Pons (tissue), 1 donor: ENCODE data around the gene CELSR1.
A peak's percentile ranks its signal among the peaks of the same experiment; 100 is the strongest.

ENCODE experiments used
- DNase-seq: peaks from one replicate; pipeline ENCODE4 v3.0.0-alpha.2; 2016; ENCODE audit warnings: low spot score

Gene CELSR1

GRCh38 chr22:46362203-46362933 lies 175.1 kb downstream of the CELSR1 start:
- DNase-seq = no peak

GRCh38 chr22:46361826-46362202 lies 175.6 kb downstream of the CELSR1 start:
- peak; percentile 14 for DNase-seq

- DNase-seq = no peak
Observed at GRCh38 chr22:46360891-46361290, 176.5 kb downstream of the CELSR1 start.

GRCh38 chr22:46360097-46360496 lies 177.3 kb downstream of the CELSR1 start:
- DNase-seq = no peak

DNA sequence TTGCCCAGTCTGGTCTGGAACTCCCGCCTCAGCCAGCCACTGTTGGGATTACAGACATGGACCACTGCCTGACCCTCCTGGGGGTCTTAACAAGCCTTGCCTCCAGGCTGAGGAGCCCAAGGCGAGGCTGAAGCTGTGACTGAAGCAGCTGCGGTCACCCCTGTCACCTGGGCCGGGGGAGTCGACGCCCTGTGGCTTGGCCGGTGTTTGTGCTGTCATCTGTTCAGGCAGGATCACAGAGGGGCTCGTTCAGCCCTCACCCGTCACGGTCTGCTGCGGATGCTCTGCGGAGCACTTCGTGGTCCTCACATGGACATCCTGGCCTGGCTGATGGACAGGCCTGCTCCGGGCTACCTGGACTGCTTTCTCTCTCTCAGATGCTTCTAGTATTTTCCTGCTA lies 178.1 kb downstream of the CELSR1 start:
- DNase-seq = no peak

DNA sequence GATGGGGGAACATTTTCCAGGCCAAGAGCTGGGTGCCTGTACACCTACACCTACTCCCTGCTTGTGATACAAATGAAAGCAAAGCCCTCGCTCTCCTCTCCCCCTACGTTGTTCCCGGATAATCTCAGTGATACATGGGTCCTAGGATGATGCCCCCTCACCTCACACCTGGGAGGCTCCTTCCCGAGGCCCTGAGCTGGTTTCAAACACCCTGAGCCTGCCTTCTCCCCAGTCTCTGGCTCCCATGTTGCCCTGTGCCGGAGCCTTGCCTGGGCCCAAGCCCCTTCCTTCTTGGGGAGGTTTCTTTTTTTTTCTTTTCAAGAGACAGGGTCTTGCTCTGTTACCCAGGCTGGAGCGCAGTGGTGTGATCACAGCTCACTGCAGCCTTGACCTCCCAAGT lies 178.7 kb downstream of the CELSR1 start:
- DNase-seq = no peak

- no peak for DNase-seq
Observed at GRCh38 chr22:46357711-46358520, 179.5 kb downstream of the CELSR1 start.

GRCh38 chr22:46356496-46357480 lies 180.6 kb downstream of the CELSR1 start:
- no peak for DNase-seq

DNA sequence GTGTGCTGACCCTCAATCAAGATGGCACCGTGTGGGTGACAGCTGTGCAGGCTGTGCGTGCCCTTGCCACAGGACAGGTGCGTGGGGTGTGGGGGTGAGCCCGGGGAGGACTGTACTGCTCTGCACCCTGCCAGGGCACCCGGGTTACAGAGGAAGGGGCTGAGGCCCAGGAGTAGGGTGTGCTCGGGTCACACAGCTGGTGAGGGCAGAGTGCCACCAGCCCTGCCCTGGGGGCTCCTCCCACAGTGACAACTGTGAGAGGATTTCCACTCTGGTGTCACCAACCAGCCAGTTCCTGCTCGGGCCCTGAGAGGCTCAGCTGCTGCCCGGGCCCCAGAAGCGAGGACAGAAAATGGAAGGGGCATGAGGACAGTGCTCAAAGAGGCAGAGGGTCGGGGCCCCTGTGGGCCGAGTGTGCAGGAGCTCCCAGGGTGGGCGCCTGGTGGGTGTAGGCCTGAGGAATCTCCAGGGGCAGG lies 181.4 kb downstream of the CELSR1 start:
- DNase-seq = no peak

- DNase-seq = peak; percentile 28
Observed at GRCh38 chr22:46355369-46355995, 181.9 kb downstream of the CELSR1 start.

DNA sequence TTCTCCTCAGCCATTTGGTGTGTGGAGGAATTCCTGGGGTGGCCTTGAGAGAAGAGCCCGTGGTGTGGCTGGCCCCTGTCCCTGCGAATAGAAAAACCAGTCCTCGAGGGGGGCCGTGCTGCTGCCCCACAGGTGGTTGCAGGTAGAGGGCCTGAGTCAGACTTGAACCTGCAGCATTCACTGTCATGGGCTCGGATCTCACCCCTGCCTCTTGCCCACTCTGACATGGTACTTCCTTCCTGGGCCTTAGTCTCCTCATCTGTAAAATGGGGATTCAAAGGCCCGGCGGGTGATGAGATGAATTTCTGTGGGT lies 182.5 kb downstream of the CELSR1 start:
- DNase-seq = no peak

GRCh38 chr22:46354176-46354992 lies 183.0 kb downstream of the CELSR1 start:
- no peak for DNase-seq

GRCh38 chr22:46353483-46354105 lies 183.8 kb downstream of the CELSR1 start:
- no peak for DNase-seq

- no peak for DNase-seq
Observed at GRCh38 chr22:46352691-46353386, 184.6 kb downstream of the CELSR1 start.

DNA sequence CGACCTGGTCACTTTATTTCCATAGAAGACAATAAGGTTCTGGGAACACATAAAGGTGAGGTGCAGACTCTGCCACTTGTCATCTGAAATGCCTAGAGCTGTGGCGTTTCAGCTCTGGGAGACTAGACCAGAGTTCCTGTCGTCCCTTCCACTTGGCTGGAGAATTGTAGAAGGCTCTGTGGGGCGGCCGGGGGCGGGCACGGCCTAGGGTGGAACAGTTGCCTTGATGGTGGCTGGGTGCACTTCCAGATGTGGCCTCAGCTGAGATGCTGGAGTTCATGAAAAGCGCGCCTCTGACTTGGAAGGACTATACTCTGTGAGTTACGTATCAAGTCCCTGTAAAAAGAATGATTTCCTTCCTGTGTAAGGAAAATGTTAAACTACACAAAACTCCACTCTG lies 185.1 kb downstream of the CELSR1 start:
- no peak for DNase-seq

DNA sequence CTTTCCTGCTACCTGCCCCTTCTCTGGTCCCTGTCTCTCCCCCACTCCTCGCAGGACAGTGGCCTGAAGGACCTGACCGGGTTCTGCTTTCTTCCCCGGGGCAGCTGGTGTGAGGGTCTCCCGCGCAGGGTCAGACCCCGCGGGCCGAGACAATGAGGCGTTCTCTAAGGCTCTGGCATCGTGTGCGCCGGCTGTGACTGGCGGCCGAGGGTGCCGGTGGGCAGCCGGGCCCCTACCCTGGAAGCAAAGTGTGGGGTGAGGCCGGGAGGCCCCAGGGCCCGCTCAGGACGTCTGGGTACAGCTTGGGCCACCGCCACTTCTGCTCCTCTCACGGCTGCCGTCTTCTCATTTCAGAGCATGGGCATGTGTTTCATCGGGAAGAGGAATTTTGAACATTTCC lies 185.7 kb downstream of the CELSR1 start:
- DNase-seq = no peak

- DNase-seq = no peak
Observed at GRCh38 chr22:46351131-46351735, 186.2 kb downstream of the CELSR1 start.

DNA sequence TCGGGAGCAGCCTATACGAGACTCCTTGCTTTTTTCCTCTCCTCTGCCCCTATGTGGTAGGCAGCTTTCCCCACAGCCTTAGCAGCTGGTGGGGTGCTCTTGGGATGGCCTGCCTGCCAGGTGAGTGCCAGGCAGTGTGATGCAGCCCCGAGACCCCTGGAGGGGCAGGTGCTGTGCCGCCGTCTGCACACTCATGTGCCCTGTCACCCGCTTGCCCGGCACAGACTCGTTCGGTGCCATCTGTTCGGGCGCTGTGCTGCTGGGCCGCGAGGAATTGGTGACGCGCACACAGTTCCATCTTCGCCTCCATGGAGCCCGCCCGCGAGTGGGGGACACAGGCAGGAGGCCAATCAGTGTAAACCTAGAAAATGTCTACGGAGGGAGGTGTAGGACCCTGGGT lies 186.8 kb downstream of the CELSR1 start:
- DNase-seq = no peak

DNA sequence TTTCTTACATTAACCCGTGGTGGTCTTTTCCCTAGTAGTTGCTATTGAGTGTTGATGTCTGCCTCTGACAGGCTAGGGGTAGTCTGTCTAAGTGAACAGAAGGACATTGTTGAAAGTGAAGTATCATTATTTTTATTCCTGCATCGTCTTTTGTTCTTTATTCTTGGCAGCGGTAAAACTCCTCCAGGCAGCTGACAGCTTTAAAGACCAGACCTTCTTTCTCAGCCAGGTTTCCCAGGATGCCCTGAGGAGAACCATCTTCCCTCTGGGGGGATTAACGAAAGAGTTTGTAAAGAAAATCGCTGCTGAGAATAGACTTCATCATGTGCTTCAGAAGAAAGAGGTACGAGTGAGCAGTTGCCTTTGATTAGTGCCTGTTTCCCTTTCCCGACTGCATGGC lies 187.3 kb downstream of the CELSR1 start:
- peak; percentile 15 for DNase-seq
